GM18868 (cell line): ENCODE data around the gene ERC1.

ENCODE experiments used
- ATAC-seq: cut with Tn5 transposase; IDR thresholded peaks from one replicate; pipeline ENCODE4 v1.9.1; 2021; ENCODE audit warnings: mild to moderate bottlenecking, moderate library complexity; ENCODE audit not compliant: unreplicated experiment

The ERC1 gene

DNA sequence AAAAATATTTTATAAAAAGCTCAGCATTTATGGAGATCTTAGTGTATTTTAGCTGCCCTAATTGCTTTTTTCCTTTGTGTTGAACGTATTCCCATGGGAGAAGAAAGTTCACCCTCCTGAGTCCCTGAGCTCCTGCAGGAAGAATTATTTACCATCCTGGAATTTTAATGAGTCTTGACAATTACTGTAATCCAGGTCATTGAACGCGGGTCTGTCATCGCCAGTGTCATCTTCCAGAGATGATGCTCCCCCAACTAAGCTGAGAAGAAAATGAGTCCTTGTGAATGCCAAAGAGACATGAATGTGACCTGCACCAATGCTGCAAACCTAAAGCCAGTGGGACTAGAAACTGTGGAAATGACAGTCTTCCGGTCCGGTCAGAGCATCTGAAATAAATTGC is 473.9 kb downstream of the ERC1 start:
- ATAC-seq = no peak

DNA sequence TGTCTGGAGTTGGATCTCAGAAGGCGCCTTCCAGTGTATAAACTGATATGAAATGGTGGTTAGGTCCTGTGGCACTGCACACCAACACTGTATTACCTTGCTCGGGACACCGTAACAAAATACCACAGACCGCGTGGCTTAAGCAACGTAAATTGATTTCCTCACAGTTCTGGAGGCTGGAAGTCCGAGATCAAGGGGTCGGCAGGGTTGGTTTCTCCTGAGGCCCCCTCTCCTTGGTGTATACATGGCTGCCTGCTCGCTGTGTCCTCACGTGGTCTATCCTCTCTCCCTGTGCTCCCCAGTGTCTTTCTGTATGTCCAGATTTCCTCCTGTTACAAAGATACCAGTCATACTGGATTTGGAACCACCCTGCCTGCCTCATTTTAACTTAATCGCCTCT is 475.0 kb downstream of the ERC1 start:
- ATAC-seq = no peak

DNA sequence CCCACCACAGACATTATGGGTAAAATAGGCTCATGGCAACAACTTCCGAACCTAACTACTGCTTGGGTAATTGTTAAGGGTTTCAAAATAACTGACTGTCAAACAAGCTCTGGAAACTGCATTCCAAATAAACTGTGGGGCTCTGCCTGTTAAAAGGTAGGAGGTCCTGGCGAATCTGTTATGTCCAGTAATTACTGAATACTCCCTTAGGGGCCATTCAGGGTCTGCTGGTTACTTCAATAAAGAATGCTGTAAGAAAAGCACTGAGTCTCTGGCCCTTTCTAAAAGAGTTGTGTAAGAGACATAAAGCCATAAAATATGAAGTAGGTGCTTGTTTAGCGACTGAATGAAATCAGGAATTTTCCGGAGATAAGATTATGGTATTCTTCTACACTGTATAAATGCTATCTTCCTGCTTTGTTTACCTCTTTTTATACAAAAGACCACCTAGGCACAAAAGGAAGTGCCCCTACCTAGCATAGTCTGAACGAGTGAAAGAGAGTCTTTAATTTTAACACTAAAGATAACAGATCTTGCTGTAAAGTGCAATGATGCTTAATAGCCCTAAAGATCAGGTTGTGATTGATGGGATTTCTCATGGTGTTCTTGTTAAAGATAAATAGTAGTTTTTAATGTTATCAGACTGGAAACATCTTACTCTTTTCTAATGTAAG is 475.6 kb downstream of the ERC1 start:
- no peak for ATAC-seq

DNA sequence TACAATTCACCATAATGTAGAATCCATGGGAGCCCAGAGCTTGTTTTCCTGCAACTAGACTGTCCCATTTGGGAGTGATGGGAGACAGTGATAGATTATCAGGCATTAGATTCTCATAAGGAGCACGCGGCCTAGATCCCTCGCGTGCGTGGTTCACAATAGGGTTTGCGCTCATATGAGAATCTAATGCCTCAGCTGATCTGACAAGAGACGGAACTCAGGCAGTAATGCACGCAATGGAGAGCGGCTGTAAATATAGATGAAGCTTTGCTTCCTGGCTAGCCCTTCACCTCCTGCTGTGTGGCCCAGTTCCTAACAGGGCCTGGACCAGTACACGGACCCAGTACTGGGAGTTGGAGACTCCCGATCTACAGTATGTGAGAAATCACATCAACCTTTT is 476.7 kb downstream of the ERC1 start:
- no peak for ATAC-seq

DNA sequence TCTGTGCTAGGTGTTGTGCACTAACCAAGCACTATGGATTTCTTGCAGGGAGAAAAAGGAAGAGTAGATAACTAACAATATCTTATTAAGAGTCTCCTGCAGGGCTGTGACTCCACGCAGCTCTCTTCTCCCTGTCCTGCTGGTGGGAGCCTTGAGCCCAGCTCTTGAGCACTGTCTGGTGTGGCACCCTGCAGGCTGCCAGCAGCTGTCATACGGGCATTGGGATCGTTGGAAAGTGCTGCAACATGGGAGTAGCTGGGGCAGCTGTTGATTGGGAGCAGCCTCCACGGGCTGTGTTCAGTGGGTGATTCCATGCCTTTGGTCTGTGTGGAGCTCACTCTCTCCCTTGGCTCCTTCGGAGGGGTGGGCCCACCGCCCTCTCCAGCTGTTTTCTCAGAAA is 478.0 kb downstream of the ERC1 start:
- no peak for ATAC-seq

DNA sequence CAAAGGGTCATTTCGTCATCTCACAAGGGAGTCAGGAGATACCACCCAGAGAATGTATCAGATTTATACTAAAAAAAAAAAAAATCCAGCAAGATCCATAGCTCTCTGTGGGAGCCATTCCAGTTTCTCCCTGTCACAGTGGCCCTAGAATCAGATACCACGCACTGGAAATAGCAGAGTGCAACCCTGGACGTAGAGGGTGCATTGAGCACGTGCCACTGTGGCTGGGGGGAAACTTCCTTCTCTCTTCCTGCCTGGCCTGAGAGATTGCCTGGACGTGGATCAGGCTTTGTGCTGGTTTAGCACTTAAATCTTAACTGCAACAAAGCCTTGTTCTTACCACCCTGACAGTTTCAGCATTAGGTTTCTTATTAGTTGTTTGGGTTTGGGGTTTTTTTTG is 479.0 kb downstream of the ERC1 start:
- ATAC-seq = no peak

DNA sequence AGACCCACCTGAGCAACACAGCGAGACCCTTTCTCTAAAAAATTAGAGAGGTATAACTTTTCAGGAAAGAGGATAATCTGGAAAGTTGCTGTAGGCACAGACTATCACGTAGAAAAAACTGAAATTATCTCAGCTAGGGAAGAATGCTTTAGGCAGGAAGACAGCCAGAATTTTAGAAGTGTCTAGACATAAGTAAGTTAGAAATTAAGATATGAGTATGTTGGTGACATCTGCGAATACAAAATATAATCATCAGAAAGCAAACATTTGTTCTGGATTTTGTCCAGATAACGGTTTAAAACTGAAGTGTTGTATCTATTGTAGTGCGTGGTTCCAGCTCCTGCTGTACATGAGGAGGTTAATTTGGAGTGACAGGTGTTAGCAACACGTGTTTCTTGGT is 480.2 kb downstream of the ERC1 start:
- no peak for ATAC-seq

DNA sequence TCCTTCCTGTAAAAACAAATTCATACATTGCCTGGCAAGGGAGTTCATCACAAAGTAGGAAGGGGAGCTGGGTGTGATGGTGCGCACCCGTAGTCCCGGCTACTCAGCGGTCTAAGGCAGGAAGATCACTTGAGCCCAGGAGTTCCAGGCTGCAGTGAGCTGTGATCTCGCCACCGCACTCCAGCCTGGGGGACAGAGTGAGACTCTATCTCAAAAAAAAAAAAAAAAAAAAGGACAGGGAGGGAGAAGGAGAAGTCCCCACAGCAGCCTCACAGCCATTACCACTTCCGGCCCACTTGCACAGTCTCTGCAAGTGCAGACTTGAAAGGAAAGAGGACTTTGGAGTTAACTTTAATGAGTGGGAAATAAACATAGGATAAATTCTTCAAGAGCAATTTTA is 482.4 kb downstream of the ERC1 start:
- ATAC-seq = no peak

DNA sequence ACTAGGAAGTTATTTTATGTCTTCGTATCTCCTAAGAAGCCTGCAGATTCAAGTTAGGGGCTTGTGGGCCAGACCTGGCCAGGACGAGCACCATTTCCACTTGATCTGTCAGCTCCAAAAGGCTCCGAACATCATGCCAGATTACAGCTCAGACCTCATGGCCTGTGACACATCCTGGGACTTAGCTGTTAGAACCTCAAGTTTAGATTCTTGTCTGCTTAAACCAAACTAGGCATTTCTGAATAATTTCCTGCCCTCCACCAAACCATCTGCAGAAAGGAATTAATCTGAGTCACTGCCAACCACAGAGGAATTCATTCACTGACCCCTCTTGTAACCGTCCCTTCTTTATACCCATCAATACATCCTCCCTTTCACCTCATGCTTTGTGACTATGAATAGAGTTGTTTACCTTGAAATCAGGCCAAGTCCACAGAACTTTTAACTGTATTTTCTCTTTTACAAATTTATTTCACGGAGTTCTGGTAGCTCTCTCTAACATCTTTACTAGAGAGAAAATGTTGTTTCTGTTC is 483.1 kb downstream of the ERC1 start:
- ATAC-seq = no peak

DNA sequence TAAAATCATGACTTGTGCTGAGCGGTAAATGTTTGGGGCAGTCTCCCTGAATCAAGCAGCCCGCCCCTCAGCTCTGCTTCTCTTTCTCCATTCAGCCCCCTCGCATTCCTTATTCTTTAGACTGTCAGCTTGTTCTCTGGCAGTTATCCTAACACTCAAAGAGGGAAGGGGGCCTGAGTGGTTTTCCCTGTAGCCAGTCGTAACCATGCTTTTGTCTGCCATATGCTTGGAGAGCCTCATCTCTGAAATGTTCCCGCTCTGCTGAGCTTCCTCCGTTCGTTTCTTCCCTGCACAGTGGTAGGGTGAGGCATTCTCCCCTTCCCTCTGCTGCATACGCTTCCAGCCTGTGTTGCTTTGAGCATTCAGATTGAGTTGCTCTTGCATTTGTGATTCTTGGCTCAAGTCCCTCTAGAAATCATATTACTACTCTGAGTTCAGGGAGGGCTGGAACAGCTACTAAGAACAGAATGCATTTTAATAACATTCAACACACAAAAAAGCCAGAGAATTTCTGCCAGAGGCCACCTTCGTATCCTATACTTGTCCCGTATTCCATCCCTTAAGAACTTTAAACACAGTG is 483.6 kb downstream of the ERC1 start:
- no peak for ATAC-seq

DNA sequence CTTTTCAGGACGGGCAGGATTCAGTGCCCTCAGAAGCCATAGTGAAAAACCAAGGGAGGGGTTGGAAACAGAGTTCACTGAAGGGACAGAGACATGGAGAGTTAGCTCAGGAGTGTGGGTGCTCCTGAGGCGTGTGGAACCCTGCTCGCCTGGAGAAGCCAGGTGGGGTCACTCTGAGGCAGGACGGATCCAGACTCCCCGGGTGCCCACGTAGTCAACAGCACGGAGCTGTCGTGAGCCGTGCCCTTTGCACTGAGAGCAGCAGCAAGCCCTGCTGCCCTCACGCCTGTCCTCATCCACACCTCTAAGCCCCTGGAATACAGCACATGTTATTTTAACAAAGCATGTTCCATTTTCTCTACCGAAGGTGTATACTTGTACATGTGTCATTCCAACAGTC is 488.6 kb downstream of the ERC1 start:
- ATAC-seq = no peak

DNA sequence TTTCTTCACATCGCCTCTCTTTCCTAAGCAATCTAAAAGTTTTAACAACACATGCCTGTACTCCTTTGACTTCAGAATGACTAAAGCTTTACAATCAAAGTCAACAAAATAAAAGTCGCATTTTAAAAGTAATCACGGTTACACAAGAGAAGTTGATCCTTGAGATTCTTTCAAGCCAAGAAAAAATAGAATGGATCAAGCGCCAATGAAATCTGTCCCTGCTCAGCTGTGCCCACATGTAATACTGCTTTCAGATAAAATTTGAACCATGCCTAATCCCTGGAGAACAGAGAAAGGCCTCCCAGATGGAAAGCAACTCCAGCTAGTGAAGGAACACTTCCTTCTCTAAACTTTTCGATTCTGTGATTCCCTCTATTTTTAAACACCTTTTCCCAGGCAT is 490.3 kb downstream of the ERC1 start:
- ATAC-seq = no peak

DNA sequence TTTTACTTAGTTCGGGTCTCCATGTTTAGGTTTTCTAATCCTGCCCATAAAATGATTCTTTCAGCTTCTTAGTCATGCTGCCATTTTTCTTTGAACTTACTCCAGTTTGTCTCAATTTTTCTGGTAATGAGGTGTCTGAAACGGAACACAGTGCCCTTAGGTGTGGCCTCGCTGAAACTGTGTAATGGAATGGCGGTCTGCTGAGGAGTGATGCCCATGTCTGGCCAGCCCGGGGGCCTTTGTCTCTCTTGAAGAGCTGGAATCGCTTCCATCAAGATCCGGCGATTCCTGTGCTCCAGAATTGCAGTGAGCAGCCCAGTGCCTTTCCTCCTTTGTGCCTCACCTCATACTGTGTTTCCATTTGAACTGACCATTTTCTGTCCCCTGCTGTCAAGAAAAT is 490.9 kb downstream of the ERC1 start:
- no peak for ATAC-seq

DNA sequence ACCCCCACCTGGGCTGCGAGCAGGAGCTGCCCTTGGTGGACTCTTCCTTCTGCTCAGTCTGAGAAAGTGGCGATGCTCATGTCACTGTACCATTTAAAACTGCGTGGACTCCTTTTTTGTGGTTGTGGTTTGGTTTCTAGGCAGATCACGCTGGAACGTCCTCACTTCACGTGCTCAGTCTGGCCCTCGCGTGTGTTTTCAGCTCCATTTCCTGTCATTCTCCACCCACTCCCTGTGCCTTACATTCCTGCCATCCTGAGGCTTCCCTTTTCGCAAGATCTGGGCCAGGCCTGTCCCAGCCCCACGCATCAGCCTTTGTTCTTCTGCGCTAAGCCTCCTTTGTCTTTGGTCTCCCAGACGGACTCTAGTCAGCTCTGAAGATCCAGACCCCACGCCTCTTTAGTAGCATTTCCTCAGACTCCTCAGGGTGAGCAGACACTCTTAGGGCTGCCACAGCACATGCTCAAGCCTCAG is 497.9 kb downstream of the ERC1 start:
- ATAC-seq = no peak

DNA sequence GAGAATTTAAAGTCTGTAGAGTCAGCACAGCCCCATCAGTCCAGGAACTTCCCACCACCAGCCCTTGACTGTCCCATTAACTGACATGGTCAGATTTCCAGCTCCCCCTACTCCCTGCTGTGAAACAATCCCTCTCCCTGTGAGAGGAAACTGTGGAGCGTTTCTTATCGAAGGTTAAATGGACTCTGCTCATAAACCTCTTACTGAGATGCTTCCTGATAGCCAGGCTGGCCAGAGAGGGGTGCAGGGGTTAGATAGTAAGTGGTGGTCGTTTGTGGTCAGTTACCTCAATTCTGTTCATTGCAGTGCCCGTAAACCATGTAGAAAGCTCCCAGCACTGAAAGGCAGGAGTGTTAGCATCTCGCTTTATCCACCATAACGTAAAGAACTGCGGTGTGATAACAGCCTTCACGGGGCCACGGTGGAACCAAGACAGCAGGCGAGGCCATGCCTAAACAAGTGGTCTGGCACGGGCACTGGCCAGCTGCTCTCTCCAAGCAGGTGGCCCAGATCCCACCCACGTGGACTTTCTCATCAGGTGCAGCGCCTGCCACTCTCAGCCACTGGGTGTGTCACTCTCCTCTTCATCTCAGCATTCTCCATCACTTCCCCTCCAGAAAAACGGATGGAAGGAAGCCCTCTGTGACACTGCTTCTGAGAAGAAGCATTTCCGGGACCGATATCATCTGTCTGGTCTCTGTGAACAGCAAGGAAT is 501.1 kb downstream of the ERC1 start:
- ATAC-seq = no peak

DNA sequence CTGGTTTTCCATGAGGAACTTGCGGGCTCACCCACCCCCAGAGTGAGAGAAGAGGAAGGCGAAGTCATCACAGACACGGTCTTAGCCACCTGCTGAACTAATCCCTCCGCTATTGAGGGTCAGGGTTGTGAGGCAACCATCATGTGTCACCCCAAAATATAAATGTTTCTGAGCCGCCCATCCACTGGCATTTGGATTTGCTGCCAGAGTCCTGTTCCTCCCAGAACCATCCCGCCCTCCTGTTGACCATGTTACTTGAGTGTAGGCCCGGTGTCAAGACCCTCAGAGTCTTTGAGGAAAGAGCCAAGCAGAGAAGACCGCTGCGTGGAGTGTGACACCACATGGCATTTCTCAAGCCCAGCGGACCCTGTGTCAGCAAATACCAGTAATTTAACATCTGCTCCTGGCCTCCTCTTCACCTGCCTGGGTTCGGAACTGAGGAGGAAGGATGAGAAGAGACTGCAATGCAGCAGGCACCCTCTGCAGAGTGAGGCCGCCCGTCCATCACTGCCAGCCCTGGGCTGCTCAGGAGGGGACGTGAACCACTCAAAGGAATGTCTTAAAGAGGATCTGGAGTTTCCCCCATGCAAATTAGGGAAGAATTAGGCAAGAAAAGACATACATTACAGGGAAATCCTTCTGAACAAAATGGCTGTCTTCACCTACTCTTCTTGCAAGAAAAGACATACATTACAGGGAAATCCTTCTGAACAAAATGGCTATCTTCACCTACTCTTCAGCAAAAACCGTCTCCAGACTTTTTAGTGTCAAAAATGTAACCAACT is 502.9 kb downstream of the ERC1 start:
- no peak for ATAC-seq

DNA sequence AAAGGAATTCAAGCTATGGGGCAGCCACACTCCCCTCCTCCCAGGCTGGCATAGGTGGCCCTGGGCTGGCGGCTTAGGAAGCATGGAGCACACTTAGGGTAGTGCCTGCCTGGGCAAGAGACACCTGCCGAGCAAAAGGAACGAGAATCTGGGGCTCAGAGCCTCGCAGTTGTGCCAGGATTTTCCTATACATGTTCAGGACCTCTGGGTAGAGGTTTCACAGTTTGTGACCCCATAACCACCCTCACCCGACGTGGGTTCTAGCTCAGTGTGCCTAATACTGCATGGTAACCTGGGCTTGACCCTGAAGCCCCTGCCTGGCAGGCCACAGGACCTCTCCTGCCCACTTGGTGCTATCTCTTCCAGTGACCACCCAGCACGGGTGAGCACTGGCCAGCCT is 503.8 kb downstream of the ERC1 start:
- no peak for ATAC-seq

DNA sequence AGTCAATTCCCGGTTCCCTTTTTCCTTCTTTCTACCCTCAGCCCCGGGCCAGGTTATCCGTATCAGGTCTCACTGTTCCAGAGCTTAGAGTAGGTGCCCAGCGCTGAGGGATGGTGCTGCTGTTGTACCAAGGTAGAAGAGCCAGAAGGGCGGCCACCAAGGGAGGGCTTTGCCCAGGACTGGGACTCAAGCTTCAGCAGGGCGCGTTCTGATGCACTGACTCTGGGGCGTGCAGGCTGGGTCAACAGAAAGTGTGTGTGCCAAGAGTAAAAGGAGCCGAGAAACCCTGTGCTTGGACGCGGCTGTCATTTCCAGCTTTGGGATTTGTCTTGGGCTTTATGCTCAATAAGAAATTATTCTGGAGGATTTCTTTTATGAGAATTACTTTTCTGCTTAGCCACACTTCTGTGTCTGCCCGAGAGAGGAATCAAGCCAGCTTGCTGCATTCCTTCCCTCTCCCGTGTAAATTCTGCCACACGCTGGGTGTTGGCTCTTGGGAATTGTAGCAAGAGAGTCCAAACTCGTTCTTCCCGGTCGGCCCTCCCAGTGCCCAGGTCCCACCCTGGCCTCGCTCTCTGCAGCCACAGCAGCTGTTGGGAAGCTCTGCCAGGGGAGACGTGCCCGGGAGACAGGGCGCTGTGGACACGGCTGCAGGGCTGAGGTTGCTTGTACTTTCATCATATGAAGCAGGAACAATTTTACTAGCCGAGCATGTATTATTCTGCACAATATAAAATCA is 505.3 kb downstream of the ERC1 start:
- no peak for ATAC-seq

DNA sequence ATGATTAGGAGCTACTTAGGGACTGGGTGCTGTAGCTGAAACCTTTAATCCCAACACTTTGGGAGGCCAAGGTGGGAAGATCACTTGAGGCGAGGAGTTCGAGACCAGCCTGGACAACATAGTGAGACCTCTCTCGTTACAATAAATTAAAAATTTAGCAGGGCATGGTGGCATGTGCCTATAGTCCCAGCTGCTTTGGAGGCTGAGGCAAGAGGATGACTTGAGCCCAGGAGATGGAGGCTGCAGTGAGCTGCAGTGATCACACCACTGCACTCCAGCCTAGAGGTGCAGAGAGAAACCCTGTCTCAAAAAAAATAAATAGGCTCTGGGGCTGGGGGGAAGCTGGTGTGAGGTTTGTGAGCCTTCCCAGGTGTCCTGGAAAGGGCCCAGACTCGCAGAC is 506.1 kb downstream of the ERC1 start:
- ATAC-seq = no peak

DNA sequence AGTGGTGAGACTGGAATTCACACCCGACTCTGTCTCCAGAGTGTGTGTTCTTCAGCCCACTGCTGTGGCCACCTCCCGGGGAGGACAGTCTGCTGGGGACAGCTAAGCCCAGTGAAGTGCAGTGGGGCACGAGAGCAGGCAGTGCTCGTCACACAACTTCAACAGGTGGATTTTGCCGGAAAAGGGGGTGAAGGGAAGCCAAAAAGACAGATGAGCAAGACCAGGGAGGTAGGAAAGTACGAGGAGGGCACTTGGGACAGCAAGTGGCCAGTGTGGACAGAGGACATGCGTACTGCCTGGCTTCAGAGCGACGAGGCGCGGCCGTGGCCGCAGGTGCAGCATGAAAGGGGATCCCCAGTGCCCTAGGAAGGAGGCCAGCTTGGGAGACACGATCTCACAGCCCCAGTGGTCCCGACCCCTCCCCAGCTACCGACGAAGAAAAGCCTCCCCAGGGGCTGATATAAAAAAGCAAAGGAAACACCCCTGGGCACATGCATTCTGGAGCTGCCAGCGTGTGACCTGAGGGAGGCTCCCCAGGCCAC is 507.2 kb downstream of the ERC1 start:
- no peak for ATAC-seq
